ENCODE measurements around the gene GABRE.
"Not testable (repeated sequence)": the region's sequence is repeated elsewhere in the genome, so short reads cannot be mapped to it uniquely, and the experiment has no call there.

Gene GABRE

DNA sequence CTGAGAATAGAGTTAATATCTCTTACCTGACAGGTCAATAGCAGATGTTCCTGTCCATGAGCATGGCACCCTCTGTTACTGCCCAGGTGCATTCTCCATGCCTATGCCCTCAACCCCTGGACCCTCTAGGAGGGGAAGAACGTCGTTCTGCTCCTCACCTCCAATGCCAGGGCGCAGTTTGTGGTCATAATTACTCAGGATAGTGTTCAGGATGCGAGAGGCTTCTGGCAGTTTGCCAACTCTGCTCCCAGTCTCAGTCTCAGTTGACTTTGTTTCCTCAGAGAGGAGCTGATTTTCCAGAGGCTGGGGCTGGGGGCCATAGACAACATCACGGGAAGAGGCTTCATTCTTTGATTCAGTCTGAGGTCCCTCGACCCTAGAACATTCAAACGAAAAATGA lies 4.4 kb downstream of the GABRE start:
- DNase-seq (ENCODE audit: low read depth): no peak

DNA sequence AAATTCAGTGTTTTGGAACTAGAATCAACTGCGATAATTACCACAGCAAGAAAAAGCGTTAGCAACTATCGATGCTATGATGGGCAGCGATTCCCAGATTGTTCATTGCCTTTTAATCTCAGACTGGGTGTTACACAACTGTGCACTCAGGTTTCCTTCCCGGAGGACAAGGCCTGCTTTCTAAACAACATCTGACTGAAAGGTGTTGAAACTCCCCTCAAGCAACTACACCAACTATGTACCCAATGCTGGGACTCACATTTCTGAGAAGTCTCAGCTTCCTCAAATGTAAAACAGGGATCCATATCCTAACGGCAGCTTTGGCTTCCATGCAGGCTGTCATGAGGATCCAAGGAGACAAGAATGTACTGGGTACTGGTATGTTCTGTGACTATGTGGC lies 8.2 kb downstream of the GABRE start:
- DNase-seq (ENCODE audit: low read depth): peak; percentile 25

DNA sequence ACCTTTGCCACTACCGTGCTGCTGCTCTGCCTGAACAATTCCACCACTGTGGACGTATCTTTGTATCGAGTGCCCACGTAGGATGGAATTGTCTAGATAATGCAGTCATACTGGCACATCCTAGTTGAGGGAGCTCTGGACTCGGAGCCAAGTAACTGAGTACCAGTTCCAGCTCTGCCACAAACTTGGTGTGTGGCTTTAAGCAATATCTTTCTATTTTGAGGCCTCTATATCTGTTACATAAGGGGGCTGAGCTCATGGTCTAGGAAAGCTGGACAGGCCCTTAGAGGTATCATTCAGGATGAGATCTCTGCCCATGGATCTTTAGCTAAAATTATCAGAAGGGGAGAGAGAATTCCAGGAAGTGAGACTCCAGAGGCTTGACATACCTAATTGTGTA lies 12.4 kb downstream of the GABRE start:
- DNase-seq (ENCODE audit: low read depth): no peak

DNA sequence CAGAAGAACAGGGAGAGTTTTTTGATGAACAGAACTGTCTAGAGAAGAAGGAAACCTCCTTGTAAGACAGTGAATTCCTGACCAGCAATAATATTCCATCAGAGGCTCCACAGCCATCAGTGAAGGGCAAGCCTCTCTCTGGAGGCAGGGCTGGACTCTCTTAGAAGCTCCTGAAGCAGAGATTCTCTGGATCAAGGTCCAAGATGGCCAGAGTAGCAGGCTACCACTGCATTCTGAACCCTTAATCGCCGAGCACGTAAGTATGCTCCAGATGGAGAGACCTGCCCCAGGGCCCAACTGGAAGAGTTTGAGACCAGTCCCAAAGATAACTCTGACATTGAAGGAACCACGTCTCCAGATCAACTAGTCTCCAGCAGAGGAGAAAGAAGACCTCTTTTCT lies 16.4 kb downstream of the GABRE start:
- no peak for DNase-seq (ENCODE audit: low read depth)

DNA sequence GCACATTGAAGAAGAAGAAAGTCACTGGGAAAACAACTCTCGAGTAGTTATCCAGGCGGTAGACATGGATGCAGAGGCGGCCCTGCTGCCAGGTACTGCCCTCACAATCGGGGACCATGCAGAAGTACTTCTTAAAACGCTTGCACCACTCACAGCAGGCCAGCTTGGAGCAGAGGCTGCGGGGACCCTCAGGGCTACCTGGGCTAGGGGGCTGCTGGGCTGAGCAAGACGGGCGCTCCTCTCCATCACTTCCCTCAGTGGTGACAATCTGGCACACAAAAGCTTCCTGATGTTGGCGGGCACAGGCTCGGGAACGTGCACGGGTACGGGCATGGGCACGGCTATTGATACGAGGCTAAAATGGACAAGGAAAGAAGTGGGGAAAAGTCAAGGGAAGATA lies 19.7 kb downstream of the GABRE start:
- DNase-seq (ENCODE audit: low read depth): no peak

DNA sequence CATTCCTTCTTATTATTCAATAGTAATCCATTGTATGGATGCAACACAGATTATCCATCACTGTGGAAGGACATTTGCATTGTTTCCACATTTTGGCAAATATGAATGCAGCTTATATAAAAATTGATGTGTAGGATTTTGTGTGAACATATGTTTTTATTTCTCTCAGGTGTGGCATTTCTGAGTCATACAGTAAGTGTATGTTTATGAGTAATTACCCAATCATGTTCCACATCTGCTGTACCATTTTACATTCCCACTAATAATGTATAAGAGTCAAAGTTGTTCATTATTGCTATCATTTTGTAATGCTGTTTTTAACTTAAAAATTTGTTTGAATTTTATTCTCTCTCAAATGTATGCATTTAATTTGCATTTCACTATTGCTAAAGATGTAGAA lies 36.3 kb downstream of the GABRE start:
- DNase-seq (ENCODE audit: low read depth): no peak

DNA sequence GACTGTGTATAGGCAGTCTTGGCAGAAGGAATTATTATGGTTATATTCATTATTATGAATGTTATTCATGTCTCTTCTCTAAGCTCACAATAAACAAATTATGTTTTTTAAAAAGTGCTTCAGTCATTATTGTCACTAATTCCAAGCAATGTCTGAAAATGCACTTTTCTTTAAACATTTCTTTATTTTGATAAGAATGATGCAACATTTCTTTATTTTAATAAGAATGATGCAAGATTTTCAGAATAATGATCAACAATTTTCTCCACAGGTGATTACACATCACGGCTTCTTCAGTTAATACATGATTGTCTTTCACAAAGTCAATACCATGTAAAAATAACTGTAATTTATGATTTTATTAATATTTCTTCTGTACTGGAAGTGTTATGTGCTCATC lies 39.1 kb downstream of the GABRE start:
- DNase-seq (ENCODE audit: low read depth): no peak

DNA sequence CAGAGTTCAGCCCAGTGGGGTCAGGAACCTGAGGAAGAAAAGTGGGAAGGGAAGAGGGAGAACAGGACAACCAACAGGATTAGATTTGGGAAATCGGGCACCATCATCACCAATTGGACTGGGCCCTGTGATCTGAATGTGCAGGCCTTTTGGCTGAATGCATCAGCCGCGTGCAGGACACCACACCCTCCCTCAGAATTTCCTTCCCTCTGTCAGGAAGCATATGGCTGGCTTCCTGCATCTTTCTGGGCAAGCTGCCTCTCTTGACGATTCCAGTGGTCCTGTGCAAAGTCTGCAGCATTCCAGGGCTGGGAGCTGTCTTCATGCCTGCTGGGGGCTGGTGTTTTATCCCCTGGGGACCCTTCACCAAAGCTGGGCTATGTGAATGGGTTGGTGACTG lies 45.4 kb downstream of the GABRE start:
- DNase-seq (ENCODE audit: low read depth): no peak

DNA sequence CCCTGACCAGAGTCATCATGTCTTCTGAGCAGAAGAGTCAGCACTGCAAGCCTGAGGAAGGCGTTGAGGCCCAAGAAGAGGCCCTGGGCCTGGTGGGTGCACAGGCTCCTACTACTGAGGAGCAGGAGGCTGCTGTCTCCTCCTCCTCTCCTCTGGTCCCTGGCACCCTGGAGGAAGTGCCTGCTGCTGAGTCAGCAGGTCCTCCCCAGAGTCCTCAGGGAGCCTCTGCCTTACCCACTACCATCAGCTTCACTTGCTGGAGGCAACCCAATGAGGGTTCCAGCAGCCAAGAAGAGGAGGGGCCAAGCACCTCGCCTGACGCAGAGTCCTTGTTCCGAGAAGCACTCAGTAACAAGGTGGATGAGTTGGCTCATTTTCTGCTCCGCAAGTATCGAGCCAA lies 50.8 kb downstream of the GABRE start:
- no peak for DNase-seq (ENCODE audit: low read depth)

DNA sequence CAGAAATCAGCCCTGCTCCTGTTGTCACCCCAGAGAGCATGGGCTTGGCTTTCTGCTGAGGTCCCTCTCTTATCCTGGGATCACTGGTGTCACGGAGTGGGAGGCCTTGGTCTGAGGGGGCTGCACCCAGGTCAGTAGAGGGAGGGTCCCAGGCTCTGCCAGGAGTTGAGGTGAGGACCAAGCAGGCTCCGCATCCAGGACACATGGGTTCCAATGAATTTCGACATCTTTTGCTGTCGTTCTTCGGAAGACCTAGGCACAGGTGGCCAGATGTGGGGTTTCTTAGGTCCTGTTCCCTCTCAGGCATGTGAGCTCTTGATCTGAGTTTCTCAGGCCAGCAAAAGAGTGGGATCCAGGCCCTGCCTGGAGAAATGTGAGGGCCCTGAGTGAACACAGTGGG lies 51.8 kb downstream of the GABRE start:
- no peak for DNase-seq (ENCODE audit: low read depth)

DNA sequence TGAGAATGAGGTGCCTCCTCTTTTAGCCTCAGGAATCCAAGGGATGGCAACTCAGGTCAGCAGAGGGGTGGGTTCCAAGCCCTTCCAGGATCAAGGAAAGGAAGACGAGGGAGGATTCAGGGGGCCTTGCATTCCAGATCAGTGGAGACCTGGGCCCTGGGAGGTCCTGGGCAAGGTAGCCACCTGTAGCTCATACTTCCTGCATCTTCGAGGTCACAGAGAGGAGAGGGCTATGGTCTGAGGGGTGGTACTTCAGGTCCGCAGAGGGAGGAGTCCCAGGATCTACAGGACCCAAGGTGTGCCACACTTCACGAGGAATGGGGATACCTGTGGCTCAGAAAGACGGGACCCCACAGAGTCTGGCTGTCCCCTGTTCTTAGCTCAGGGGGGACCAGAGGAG lies 52.6 kb downstream of the GABRE start:
- DNase-seq (ENCODE audit: low read depth): no peak

DNA sequence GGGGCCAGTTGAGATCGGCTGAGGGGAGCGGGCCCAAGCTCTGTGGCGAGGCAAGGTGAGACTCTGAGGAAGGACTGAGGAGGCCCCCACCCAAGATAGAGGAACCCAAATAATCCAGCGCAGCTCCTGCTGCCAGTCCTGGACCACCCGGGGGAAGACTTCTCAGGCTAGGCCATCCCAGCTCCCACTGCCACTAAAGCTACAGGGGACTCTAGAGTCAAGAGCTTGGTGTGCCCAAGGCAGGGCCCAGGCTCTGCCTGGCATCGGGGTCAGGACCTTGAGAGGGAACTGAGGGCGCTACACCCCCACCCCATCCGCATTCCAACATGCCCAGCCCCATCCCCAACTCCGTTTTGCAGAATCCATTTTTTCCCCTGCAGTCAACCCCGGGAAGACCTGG lies 53.2 kb downstream of the GABRE start:
- no peak for DNase-seq (ENCODE audit: low read depth)

DNA sequence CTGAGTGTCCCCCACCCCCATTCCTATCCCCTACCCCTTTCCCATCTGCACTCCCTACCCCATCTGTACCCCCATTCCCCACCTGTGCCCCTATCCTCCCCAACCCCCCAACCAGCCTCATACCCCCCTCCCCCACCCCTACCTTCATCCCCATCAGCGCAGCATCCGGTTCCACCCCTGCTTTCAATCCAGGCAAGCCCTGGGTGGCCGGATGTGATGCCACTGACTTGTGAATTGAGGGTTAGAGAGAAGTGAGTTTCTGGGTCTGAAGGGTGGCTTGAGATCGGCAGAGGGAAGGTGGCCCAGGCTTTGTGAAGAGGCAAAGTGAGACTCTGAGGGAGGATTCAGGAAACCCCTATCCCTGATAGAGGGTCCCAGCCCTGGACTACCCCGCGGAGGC lies 53.9 kb downstream of the GABRE start:
- no peak for DNase-seq (ENCODE audit: low read depth)

DNA sequence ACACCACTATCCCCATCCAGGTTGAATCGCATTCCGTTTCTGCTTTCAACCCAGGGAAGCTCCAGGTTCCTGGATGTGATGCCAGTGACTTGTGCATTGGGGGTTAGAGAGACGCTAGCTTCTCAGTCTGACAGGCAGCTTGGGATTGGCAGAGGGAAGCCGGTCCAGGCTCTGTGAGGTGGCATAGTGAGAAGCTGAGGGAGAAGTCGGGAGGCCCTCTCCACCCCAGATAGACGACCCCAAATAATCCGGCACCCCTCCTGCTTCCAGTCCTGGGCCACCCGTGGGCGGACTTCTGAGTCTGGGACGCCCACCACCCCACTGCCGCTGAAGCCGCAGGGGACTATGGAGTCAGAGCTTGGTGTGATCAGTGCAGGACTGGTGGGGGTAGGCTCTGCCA lies 54.4 kb downstream of the GABRE start:
- DNase-seq (ENCODE audit: low read depth): no peak

DNA sequence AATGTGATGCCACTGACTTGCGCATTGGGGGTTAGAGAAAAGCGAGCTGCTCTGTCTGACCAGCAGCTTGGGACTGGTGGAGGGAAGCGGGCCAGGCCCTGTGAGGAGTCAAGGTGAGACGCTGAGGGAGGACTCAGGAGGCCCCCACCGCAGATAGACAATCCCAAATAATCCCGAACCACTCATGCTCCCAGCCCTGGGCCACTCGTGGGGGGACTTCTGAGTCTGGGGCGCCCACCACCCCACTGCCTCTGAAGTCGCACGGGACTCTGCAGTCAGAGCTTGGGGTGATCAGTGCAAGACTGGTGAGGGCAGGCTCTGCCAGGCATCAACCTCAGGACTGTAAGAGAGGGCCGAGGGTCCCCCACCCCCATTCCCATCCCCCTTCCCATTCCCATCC lies 54.9 kb downstream of the GABRE start:
- DNase-seq (ENCODE audit: low read depth): no peak

DNA sequence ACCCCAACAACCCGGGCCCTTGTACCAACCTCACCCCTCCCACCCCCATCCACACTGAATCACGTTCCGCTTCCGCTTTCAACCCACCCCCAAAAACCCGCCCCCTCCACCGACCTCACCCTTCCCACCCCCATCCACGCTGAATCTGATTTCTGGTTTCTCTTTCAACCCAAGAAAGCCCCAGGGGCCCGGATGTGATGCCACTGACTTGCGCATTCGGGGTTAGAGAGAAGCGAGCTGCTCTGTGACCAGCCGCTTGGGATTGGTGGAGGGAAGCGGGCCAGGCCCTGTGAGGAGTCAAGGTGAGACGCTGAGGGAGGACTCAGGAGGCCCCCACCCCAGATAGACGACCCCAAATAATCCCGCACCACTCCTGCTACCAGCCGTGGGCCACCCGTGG lies 55.7 kb downstream of the GABRE start:
- not testable (repeated sequence) for DNase-seq (ENCODE audit: low read depth)

DNA sequence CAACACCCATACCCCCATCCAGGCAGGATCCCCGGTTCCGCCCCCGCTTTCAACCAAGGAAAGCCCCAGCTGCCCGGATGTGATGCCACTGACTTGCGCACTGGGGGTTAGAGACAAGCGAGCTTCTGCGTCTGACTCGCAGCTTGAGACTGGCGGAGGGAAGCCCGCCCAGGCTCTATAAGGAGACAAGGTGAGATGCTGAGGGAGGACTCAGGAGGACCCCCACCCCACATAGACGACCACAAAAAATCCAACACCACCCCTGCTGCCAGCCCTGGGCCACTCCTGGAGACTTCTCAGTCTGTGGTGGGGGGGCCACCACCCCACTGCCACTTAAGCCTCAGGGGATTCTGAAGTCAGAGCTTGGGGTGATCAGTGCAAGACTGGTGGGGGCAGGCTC lies 61.7 kb downstream of the GABRE start, which contains the start of gene MAGEA4:
Gene MAGEA4 (plus strand): TSS at position 110 of the 400 bp plus-strand sequence. CDS start 10,776 bp downstream, outside the sequence.
- DNase-seq (ENCODE audit: low read depth): no peak

DNA sequence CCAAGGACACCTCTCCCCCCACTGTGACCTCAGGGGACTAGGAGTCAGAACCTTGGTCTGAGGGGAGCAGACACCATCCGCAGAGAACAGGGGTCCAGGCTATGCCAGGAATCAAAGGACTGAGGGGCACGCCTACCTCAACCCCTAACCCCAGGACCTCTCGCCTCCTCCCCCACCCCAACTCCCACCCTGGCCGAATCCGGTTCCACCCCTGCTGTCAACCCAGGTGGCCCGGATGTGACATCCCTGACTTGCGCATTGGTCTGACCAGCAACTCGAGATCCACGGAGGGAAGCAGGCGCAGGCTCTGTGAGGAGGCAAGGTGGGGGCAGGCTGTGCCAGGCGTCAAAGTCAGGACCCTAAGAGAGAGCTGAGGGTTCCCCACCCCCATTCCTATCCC lies 62.3 kb downstream of the GABRE start:
- no peak for DNase-seq (ENCODE audit: low read depth)

DNA sequence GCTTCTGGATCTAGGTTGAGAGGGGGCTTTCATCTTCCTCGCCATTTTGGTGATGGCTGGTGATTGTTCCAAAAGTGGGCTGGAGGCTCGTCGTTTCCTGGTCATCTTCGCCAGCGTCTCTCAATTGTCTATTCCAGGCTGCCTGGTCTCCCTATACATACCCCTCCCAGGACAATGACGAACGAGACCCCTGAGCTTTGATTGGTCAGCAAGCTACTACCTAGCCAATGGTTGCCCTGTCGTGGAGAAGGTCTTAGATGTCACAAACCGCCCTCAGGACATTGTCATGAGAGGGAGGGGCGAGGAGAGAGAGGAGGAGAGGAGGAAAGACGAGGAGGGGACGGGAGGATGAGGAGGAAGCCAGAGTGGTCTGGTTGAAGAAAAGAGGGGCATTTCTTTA lies 69.5 kb downstream of the GABRE start:
- DNase-seq (ENCODE audit: low read depth): no peak
